NT2/D1 (cell line): Measurements from ENCODE around the gene SPTBN5.

ENCODE experiments used
- SUZ12 ChIP-seq: IDR thresholded peaks from 2 replicates; pipeline ENCODE4 v1.6.1; 2011; ENCODE audit not compliant: insufficient read length, insufficient read depth; ENCODE audit errors: extremely low read depth
- YY1 ChIP-seq: IDR thresholded peaks from 2 replicates; pipeline ENCODE4 v1.6.1; 2011; ENCODE audit not compliant: insufficient read length, insufficient read depth
- ZNF274 ChIP-seq: IDR thresholded peaks from 2 replicates; pipeline ENCODE4 v1.6.1; 2011; ENCODE audit warnings: mild to moderate bottlenecking, low read depth, low read length

DNA sequence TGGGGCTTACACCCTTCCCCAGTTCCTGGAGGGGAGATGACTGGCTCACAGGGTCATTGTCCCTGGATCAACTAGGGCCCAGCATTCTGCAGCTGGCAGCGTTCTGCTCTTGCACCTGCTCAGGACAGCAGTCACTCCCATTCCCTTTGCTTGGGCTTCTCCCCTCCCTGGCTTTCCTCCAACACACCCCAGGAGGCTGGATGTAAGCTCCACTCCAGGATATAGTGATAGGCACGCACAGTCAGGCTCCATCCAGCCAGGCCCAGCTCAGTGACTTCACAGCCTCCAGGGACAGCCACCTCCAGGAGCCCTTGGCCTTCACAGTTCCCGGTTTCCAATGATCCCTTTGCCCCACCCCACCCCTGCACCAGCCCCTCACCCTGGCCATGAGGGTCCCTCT, 1.9 kb downstream of the SPTBN5 start:
- TF ChIP-seq YY1 (no peak), ZNF274 (no peak), SUZ12 (no peak)
